BLaER1 (cell line): ENCODE data around the gene NPAS2.

Experiments
- H3K27ac ChIP-seq: shearing (Covaris generic); formaldehyde crosslinking; 2 replicates; pipeline ENCODE4 v1.8.1; 2022
- H3K27me3 ChIP-seq: shearing (Covaris generic); formaldehyde crosslinking; 2 replicates; pipeline ENCODE4 v1.8.1; 2022
- H3K36me3 ChIP-seq: shearing (Covaris generic); formaldehyde crosslinking; 2 replicates; pipeline ENCODE4 v1.8.1; 2022
- H3K4me1 ChIP-seq: shearing (Covaris generic); formaldehyde crosslinking; 2 replicates; pipeline ENCODE4 v1.8.1; 2022
- H3K4me2 ChIP-seq: shearing (Covaris generic); formaldehyde crosslinking; 2 replicates; pipeline ENCODE4 v1.8.1; 2022
- H3K4me3 ChIP-seq: shearing (Covaris generic); formaldehyde crosslinking; 2 replicates; pipeline ENCODE4 v1.8.1; 2022
- H3K9ac ChIP-seq: shearing (Covaris generic); formaldehyde crosslinking; 2 replicates; pipeline ENCODE4 v1.8.1; 2022
- H3K9me3 ChIP-seq: shearing (Covaris generic); formaldehyde crosslinking; 2 replicates; pipeline ENCODE4 v1.8.1; 2022
- H4K20me1 ChIP-seq: shearing (Covaris generic); formaldehyde crosslinking; 2 replicates; pipeline ENCODE4 v1.8.1; 2022
- Cebpa-rat ChIP-seq: shearing (Covaris generic); IDR thresholded peaks from 2 replicates; pipeline ENCODE4 v1.8.1; 2022

The NPAS2 gene

DNA sequence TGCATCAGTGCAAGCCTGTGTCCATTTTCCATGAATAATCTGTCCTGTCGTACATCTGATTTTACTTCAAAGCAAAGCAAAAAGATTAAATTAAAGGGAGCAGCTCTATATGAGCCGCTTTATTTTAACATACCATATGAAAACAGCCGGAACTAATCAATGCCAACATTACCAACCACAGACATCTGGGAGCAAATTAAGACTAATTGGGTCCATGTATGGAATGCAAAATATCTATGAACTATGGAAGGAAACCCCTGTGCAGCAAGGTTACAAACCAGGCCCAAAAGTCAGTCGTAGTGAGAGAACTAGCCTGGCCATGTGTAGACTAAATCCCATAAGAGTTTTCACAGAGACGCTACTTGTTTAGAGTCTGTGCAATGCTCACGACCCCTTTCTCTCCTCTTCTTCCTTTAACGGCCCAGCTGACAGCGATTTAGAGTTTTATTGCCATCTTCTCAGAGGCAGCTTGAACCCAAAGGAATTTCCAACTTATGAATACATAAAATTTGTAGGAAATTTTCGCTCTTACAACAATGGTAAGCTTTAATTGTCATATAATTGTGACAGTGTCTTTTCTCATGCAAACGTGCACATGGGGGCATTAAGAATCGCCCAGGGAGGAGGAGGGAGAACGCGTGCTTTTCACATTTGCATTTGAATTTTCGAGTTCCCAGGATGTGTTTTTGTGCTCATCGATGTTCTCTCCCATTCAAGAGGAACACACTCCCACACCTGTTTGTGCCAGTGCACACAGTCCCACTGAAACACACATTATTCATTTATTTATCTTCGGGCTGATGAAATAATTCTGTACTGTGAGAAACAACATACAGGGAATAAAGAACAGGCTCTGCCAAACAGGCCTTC, 129.2 kb downstream of the NPAS2 start:
- Histone ChIP-seq H3K36me3 (no peaks in the 10 kb centered on the region), H4K20me1 (no peaks in the 10 kb centered on the region), H3K9me3 (no peaks in the 10 kb centered on the region), H3K4me3 (no peak overlapping the region), H3K27me3 (no peaks in the 10 kb centered on the region), H3K4me1 (no peaks in the 10 kb centered on the region), H3K27ac (no peak overlapping the region), H3K9ac (no peak overlapping the region), H3K4me2 (no peak overlapping the region)
- TF ChIP-seq Cebpa-rat = no peak

- H4K20me1 ChIP-seq = no peaks in the 10 kb centered on the region
- no peak for TF ChIP-seq Cebpa-rat
- no peak overlapping the region for H3K9ac ChIP-seq
- H3K4me3 ChIP-seq = no peak overlapping the region
- no peaks in the 10 kb centered on the region for H3K27me3 ChIP-seq
- no peak overlapping the region for H3K27ac ChIP-seq
- no peaks in the 10 kb centered on the region for H3K4me1 ChIP-seq
- no peaks in the 10 kb centered on the region for H3K9me3 ChIP-seq
- H3K36me3 ChIP-seq = no peaks in the 10 kb centered on the region
- H3K4me2 ChIP-seq = no peak overlapping the region
Observed at GRCh38 chr2:100952512-100952911, 132.6 kb downstream of the NPAS2 start.

GRCh38 chr2:100953406-100954043, 133.6 kb downstream of the NPAS2 start:
- TF ChIP-seq Cebpa-rat = no peak
- no peaks in the 10 kb centered on the region for H3K27me3 ChIP-seq
- H3K4me1 ChIP-seq = no peaks in the 10 kb centered on the region
- H3K27ac ChIP-seq = no peak overlapping the region
- no peak overlapping the region for H3K4me2 ChIP-seq
- no peak overlapping the region for H3K4me3 ChIP-seq
- H3K36me3 ChIP-seq = no peaks in the 10 kb centered on the region
- no peaks in the 10 kb centered on the region for H3K9me3 ChIP-seq
- H3K9ac ChIP-seq = no peak overlapping the region
- H4K20me1 ChIP-seq = no peaks in the 10 kb centered on the region

- no peaks in the 10 kb centered on the region for H3K9me3 ChIP-seq
- no peak overlapping the region for H3K9ac ChIP-seq
- H3K27me3 ChIP-seq = no peaks in the 10 kb centered on the region
- no peak overlapping the region for H3K4me2 ChIP-seq
- no peak overlapping the region for H3K4me3 ChIP-seq
- H4K20me1 ChIP-seq = no peaks in the 10 kb centered on the region
- H3K27ac ChIP-seq = no peak overlapping the region
- no peaks in the 10 kb centered on the region for H3K4me1 ChIP-seq
- no peak for TF ChIP-seq Cebpa-rat
- H3K36me3 ChIP-seq = no peaks in the 10 kb centered on the region
Observed at GRCh38 chr2:100954044-100954420, 134.1 kb downstream of the NPAS2 start.

GRCh38 chr2:100955226-100955625, 135.3 kb downstream of the NPAS2 start:
- no peak overlapping the region for H3K4me2 ChIP-seq
- no peaks in the 10 kb centered on the region for H3K36me3 ChIP-seq
- no peaks in the 10 kb centered on the region for H4K20me1 ChIP-seq
- no peaks in the 10 kb centered on the region for H3K27me3 ChIP-seq
- TF ChIP-seq Cebpa-rat = no peak
- no peak overlapping the region for H3K27ac ChIP-seq
- H3K9ac ChIP-seq = no peak overlapping the region
- no peaks in the 10 kb centered on the region for H3K9me3 ChIP-seq
- H3K4me3 ChIP-seq = no peak overlapping the region
- no peaks in the 10 kb centered on the region for H3K4me1 ChIP-seq

DNA sequence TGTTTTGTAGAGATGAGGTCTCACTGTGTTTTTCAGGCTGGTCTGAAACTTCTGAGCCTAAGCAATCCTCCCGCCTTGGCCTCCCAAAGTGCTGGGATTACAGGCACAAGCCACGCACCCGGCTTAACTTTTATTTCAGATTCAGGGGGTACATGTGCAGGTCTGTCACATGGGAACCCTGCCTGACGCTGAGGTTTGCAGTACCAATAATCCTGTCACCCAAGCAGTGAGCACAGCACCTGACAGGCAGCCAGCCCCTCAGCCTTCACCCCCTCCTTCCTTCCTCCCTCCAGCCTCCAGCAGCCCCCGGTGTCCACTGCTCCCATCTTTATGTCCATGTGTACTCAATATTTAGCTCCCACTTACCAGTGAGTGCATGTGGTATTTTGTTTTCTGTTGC, 136.1 kb downstream of the NPAS2 start:
- H3K4me3 ChIP-seq = no peak overlapping the region
- no peak overlapping the region for H3K9ac ChIP-seq
- H3K36me3 ChIP-seq = no peaks in the 10 kb centered on the region
- no peak for TF ChIP-seq Cebpa-rat
- no peaks in the 10 kb centered on the region for H3K4me1 ChIP-seq
- H4K20me1 ChIP-seq = no peaks in the 10 kb centered on the region
- H3K9me3 ChIP-seq = no peaks in the 10 kb centered on the region
- H3K27ac ChIP-seq = no peak overlapping the region
- H3K27me3 ChIP-seq = no peaks in the 10 kb centered on the region
- no peak overlapping the region for H3K4me2 ChIP-seq

DNA sequence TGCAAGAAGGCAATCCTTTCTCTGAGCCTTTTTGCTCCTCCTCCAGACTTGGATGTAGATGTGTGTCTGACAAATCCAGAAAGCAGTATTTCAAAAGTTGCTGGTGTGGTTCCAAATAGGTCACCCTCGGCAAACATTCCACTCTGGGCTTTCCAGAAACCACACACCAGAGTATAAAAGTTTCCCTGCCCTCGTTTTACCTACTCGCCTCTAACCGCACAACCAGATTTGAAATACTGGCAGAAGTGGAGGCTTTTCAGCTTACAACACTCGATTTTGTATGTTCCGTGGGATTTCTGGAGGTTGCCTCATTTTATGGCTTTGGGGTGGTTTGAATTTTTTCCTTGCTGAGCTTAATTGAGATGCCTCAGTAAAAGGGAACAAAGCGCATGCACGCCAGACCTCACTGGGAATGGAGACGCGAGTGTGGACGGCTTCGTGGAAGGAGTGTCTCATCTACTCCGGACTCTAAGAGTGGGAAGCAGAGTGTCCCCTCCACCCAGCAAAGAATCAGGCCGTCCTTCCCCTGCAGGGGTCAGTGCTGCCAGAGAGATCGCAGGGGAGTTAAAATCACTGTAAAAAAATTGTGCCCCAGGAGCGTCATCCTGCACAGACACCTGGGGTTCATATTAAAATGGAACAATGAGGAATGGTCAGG, 138.2 kb downstream of the NPAS2 start:
- TF ChIP-seq Cebpa-rat = no peak
- H4K20me1 ChIP-seq = no peaks in the 10 kb centered on the region
- H3K9me3 ChIP-seq = no peaks in the 10 kb centered on the region
- H3K9ac ChIP-seq = no peak overlapping the region
- no peaks in the 10 kb centered on the region for H3K27me3 ChIP-seq
- H3K4me1 ChIP-seq = no peaks in the 10 kb centered on the region
- H3K36me3 ChIP-seq = no peaks in the 10 kb centered on the region
- no peak overlapping the region for H3K27ac ChIP-seq
- H3K4me2 ChIP-seq = no peak overlapping the region
- no peak overlapping the region for H3K4me3 ChIP-seq

DNA sequence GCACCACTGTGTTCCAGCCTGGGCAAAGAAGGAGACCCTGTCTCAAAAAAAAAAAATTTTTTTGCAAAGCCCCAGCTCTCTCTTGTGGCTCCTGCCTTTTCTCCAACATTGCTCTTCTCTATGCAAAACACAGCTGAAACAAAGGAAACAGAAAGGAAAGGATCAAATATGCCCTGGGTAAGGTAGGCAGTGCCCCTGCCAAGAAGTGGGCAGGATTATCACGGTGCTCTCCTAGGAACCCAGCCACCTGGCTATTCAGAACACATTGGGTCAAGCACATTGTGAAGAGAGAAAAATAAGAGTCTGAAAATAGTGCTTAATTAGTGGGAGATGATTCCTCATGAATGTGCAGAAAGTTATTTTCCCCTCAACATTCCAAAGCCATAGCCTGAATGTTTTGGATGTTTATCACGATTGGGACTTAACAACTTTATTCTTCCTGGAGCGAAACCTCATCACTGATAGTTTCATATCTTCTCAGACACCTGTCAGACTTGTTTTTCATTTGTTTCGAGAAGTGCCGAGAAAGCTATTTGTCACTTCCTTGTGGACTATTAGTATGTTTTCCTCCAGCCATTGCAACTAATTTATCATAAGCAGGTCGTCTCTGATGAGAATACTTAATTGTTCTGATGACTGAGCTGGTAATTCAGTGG, 139.4 kb downstream of the NPAS2 start:
- no peak overlapping the region for H3K27ac ChIP-seq
- TF ChIP-seq Cebpa-rat = no peak
- no peaks in the 10 kb centered on the region for H3K27me3 ChIP-seq
- no peak overlapping the region for H3K9ac ChIP-seq
- no peaks in the 10 kb centered on the region for H4K20me1 ChIP-seq
- H3K36me3 ChIP-seq = no peaks in the 10 kb centered on the region
- H3K9me3 ChIP-seq = no peaks in the 10 kb centered on the region
- no peak overlapping the region for H3K4me2 ChIP-seq
- H3K4me3 ChIP-seq = no peak overlapping the region
- no peaks in the 10 kb centered on the region for H3K4me1 ChIP-seq

DNA sequence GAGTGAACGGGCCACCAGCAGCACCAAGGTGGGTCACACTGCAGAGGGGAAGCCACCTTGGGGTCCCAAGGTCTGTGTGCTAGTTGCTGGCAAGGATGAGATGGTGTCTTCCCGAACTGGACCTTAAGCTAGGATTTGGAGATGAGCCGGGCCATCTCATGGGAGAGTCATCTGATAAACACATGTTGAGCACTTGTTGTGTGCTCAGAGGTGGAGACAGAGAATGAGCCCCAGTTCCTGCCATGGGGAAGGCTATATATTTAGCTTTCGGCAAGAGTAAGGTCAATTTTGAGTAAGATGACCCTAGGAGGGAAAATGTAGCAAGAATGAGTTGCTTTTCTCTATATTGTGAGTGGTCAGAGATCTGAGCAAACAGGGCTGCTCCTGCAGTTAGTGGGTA, 140.7 kb downstream of the NPAS2 start:
- Histone ChIP-seq H3K27me3 (no peaks in the 10 kb centered on the region), H3K4me1 (no peaks in the 10 kb centered on the region), H3K4me3 (no peak overlapping the region), H3K4me2 (no peak overlapping the region), H3K9ac (no peak overlapping the region), H3K27ac (no peak overlapping the region), H4K20me1 (no peaks in the 10 kb centered on the region), H3K9me3 (no peaks in the 10 kb centered on the region), H3K36me3 (no peaks in the 10 kb centered on the region)
- no peak for TF ChIP-seq Cebpa-rat
